Activated T-helper 9 cell treated with anti-CD3 and anti-CD28 coated beads, Interleukin-2, amount 50 U/mL, for 16 hours (primary cell): ENCODE measurements around the gene UGT1A5.
"Not testable (repeated sequence)": the region's sequence is repeated elsewhere in the genome, so short reads cannot be mapped to it uniquely, and the experiment has no call there.

ENCODE experiments used
- DNase-seq: peaks from one replicate; pipeline ENCODE4 v3.0.0-alpha.2; 2020; ENCODE audit warnings: low read depth

The UGT1A5 gene

DNA sequence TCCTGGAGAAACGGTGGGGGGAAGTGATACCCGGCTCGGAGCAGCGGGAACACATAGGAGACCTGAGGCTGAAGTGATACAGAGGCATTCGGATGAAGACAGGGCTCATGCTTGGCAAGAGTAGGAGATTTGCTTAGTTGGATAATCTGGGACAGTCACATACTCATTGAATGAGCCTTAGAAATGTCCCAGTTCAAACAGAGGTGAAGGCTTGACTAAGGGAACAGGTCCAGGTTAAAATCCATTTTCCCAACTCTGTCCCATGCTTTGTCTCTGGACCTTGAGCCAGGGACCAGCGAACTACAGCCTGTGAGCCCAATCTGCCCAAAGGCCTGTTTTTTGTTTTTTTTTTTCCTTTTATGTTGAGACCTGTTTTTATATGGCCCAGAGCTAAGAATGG is 18.7 kb upstream of the UGT1A5 start:
- no peak for DNase-seq

DNA sequence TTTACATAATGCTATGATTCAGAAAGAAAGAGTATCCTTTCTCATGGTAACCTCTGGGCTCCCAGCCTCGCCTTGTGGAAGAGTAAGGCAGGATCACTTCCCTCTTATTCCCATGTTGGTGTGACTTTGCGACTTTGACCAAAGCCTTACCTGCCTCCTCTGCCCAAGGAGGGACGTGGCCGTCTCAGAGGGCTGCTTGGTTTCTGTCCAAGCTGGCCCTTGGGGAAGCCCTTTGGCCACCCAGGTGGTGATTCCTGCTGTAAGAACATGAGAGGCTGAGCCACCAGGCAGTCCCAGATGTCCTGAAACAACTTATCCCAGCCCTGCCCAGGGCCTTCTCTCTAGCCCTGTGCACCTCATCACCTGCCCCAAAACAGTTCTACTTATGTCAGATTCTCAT is 14.0 kb upstream of the UGT1A5 start:
- no peak for DNase-seq

DNA sequence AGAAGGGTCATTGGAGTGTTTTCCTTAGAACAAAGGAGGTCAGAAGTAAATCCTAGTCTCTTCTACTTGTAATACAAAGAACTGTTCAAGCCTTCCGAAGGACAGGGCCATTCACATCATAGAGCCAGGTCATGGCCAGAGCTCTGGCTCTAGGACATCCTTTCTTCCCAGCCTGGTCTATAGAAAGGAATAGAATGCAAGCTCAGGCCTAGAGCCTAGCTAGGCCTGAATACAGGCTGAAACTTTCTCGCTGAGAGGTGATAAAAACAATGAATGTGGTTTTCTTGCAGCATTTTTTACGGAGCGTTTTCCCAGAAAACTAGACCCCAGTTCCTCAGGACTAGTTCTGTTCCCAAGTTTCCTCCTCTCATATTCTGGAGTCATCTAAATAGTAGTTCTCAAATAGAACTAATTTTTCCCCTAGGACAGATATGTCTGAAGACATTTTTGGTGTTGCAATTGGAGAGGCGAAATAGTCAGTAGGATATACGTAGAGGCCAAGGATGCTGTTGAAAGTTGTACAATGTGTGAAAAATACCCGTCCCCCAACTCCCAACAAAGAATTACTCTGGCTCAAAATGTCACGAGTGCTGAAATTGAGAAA is 13.2 kb upstream of the UGT1A5 start:
- no peak for DNase-seq

DNA sequence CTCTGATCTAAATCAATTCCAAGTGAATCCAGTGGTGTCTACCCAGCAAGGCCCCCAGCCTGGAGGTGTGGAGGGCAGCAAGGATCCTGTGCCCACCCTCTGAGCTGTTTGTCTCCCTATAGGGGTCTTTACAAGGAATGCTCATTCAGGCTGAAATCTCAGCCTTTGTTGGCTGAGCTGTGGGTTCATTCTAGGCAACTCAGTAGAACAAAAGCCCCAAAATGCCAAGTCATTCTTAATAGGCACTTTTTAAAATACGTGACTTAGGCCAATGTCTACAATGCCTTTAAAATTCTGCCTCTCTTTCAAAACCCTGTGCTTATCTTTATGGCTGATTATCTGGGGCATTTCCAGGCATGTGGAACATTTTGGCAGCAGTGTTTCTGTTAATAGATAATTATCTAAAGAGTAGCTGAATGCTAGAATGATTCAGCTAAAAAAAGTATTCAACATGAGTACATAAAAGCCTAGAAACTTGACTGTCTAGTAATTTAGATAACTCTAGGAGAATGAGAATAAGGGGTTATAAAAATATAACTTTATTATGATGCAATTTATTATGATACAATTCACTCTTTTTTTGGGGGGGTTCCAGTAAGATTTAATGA is 12.6 kb upstream of the UGT1A5 start:
- DNase-seq, result no peak

DNA sequence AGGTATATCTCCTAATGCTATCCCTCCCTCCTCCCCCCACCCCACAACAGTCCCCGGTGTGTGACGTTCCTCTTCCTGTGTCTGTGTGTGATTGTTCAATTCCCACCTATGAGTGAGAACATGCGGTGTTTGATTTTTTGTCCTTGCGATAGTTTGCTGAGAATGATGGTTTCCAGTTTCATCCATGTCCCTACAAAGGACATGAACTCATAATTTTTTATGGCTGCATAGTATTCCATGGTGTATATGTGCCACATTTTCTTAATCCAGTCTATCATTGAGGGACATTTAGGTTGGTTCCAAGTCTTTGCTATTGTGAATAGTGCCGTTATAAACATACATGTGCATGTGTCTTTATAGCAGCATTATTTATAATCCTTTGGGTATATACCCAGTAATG is 11.9 kb upstream of the UGT1A5 start:
- not testable (repeated sequence) for DNase-seq

DNA sequence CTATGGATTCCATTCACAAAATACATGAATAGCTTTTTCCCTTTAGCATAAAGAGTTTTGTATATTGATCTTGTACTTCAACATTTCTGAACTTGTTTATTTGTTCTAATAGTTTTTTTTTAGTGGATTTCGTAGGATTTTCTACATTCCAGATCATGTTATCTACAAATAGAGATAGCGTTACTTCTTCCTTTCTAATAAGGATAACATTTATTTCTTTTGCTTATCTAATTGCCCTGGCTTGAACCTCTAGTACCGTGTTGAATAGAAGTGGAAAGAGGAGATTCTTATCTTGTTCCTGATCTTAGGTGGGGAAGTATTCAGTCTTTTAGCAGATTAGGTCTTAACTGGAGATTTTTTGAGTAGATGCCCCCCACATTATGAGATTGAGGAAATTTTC is 10.5 kb upstream of the UGT1A5 start:
- DNase-seq, result no peak

DNA sequence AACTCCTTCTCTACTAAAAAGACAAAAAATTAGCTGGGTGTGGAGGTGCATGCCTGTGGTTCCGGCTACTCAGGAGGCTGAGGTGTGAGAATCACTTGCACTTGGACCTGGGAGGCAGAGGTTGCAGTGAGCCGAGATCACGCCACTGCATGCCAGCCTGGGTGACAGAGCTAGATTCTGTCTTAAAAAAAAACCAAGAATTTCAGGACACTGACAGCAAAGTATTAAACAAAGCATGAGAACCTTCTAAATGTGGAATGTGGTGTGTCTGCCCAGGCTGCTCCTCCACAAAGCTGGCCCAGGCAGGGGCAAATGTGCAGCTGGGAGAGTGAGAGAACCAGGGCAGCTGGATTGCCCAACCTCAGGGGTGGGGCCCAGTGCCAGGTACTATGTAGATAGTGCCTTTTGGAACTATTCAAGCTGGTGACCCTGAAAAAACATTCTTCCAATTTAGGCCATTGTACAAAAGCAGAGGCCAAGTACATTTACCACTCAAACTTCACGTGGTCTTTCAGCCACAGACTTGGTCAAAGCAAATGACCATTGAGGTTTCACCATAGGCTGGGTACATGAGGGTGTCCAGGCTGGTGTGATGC is 6.7 kb upstream of the UGT1A5 start:
- no peak for DNase-seq

DNA sequence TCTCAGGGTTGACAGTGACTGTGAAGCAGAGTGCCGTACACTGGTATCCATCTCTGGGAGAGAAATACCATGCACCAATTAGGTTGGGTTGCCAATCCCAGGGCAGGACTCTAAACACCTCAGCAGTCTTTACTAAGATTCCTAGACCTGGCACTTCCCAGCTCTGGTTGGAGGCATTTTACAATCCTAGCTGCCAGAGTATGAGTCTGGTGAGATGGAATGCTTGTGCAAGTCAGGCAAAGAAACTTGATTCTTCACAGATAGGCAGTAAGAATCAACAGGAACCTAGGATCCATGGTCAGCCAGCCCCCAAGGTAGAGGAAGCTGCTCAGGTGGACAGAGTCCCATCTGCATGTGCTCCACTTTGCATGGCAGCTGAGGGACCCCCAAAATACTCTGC is 6.0 kb upstream of the UGT1A5 start:
- no peak for DNase-seq

DNA sequence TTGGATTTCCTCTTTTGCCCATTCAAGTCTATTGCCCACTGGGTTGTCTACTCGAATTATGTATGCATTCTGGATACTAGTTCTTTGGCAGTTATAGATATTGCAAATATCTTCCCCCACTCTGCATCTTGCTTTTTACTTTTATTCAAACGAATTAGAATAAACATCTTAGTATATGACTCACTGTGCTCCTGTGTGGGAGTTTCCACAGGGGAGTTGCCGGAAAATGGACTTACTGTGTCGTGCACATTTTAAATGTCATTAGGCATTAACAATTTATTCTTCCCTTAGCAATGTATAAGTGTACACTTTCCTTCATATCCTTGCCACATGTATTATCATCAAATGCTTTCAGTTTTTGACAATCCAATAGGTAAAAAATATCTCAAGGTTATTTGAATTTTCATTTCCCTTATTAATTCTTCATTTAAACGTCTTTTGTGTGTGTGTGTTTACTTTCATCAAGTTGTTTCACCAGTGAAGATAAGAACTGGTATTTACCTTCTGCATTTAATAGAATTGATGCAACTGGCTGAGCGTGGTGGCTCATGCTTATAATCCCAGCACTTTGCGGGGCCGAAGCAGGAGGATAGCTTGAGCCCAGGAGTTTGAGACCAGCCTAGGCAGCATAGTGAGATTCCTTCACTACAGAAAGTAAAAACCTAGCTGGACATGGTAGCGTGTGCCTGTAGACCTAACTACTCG is 4.6 kb upstream of the UGT1A5 start:
- no peak for DNase-seq

DNA sequence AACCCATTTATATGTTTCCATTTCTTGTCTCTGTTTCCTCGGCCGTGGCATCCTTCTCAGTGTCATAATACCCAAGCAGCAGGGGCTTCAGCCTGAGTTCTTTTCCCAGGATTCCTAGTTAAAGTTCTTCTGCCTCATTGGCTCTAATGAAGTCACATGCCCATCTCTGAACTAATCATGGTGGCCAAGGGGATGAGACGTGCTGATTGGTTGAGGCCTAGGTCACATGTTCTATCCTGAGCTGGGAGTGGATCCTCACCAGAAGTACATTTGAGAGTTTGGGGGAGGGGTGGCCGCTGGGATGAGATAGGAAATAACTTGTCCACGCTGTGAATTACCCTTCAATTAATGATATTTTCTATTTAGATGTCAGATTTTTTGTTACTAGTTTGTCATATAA is 3.8 kb upstream of the UGT1A5 start:
- DNase-seq, result no peak

DNA sequence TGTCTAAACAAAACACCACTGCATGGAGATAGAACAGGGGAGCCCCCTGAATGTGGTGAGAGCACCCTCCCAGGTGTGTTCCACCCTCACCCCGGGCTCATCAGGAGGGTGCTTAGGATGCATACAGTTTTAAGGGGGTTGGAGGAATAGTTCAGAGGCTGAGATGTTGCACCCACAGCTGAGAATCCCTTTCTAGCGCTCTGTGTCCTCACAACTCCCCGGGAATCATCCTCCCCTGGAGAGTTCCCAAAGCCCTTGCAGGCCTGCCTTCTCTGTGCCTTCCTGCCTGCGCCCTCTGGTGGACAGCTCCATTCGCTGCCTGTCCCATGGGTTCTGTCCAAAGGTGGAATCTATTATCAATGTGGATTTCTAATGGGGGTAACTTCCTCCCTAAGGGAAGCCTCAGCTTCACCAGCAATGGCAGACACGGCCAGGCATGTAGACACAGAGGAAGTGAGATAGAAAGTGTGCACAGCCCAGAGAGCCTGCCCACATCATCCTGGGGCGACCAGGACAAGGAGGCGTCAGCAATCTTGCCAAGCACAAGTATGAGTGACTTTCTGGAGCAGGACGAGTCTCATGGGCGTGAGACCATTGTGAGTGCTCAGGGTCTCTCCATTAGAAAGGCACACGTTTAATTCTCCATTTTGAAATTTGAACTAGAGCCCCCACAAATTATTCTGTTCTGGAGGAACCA is 1.2 kb upstream of the UGT1A5 start:
- peak; percentile 40 for DNase-seq

DNA sequence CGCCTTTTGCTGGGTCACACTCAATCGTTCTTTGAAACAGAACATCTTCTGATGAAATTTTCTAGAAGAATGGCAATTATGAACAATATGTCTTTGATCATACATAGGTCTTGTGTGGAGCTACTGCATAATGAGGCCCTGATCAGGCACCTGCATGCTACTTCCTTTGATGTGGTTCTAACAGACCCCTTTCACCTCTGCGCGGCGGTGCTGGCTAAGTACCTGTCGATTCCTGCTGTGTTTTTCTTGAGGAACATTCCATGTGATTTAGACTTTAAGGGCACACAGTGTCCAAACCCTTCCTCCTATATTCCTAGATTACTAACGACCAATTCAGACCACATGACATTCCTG is 532 bp downstream of the UGT1A5 start:
- DNase-seq, result no peak

DNA sequence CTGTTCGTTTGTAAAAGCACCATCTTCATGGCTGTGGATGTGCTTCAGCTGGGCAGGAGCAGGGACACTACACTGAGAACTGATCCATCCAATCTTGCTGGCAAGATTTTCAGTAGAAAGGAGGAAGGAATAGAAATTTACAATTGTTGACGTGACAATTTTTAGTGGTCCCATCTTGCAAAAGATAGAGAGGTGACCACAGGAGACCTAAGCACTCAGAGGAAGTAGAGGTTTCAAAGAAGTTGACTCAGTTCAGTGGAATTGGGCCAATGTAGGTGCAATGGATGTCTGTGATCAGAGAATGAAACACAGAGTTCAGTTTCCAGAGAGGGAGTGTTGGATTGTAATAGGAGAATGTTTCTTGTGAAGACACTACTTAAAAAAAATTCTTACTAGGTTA is 1.4 kb downstream of the UGT1A5 start:
- DNase-seq, result no peak

DNA sequence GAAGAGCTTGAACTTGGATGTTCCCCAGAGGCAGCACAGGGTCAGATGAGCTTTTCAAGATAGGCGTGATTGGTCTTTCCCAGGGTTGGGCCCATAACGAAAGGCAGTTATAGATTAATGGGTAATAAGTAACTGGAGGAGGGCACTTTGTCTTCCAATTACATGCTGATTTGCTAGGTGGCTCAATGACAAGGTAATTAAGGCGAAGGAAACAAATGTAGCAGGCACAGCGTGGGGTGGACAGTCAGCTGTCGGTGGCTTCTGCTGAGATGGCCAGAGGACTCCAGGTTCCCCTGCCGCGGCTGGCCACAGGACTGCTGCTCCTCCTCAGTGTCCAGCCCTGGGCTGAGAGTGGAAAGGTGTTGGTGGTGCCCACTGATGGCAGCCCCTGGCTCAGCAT is 5.8 kb downstream of the UGT1A5 start, which contains the start of gene UGT1A4:
Gene UGT1A4, plus strand, starts transcription at position 185 of the 400 bp plus-strand sequence. Its CDS starts 85 bp downstream, at position 270.
- DNase-seq, result no peak

DNA sequence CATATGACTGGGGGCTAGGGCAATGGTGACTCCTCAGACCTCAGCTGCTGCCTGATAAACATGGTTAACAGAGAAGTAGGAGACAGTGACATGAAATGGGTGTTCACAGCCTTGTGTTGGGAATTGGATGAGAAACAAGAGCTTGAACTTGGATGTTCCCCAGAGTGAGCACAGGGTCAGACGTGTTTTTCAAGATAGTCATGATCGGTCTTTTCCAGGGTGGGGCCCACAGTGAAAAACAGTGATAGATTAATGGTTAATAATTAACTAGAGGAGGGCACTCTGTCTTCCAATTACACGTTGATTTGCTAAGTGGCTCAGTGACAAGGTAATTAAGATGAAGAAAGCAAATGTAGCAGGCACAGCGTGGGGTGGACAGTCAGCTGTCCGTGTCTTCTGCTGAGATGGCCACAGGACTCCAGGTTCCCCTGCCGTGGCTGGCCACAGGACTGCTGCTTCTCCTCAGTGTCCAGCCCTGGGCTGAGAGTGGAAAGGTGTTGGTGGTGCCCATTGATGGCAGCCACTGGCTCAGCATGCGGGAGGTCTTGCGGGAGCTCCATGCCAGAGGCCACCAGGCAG is 16.1 kb downstream of the UGT1A5 start, which contains the start of gene UGT1A3:
Gene UGT1A3, plus strand, starts transcription at position 320 of the 579 bp plus-strand sequence. Its CDS starts 85 bp downstream, at position 405.
- no peak for DNase-seq

DNA sequence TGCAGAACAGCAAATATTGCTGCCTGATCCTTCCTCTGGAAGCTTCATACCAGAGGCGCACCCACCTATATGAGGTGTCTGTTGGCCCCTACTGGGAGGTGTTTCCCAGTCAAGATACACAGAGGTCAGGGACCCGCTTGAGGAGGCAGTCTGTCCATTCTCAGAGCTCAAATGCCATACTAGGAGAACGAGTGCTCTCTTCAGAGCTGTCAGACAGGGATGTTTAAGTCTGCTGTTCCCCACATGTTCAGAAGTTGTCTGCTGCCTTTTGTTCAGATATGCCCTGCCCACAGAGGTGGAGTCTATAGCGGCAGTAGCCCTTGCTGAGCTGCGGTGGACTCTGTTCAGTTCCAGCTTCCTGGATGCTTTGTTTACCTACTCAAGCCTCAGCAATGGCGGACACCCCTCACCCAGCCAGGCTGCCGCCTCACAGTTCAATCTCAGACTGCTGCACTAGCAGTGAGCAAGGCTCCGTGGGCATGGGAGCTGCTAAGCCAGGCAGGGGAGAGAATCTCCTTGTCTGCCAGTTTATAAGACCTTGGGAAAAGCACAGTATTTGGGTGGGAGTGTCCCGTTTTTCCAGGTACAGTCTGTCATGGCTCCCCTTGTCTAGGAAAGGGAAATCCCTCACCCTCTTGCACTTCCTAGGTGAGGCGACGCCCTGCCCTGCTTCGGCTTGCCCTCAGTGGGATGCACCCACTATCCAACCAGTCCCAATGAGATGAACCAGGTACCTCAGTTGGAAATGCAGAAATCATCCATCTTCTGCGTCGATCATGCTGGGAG is 24.4 kb downstream of the UGT1A5 start:
- not testable (repeated sequence) for DNase-seq

DNA sequence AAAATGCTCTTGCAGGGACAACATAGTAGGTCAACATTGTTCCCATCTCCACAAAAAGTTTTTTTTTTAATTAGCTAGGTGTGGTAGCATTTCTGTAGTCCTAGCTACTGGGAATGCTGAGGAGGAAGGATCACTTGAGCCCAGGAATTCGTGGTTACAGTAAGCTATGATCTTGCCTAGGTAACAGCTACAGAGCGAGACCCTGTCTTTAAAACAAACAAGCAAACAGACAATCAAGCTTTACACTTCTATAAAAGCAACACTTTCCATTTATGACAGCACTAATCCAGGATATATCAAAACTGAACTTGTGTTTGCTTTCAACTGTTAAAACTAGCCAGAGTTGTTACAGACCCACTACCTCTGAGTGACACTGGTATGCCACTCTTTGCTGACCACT is 28.2 kb downstream of the UGT1A5 start:
- no peak for DNase-seq

DNA sequence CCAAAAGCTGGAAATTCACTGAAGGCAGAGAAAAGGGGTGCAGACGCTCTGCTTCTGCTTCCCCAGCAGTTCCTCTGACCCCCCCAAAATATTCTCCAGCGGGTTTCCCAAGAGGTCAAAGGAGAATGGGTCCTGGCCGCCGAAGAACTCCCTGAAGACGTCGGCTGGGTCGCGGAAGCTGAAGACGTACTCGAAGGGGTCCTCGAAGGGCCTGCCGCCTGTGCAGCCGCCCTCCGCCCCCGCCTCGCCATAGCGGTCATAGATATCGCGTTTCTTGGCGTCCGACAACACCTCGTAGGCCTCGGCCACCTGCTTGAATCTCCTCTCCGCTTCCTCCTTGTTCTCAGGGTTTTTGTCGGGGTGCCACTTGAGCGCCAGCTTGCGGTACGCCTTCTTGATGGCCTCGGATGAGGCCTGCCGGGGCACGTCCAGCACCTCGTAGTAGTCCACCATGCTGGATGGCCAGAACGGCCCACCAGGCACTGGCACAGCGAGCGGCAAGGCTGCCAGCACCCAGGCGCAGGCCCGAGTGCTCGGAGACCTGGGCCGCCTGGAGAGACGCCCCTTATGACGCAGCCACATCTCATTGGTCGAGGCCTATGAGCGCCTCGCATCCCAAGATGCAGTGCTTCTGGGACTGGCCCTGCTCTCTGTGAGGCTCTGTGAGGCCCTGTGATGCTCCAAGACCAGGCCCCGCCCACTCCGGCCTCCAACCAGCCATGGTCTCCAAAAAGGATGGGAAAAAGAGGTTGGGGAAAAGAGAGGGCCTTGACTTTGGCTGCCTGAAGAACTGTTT is 31.0 kb downstream of the UGT1A5 start:
- DNase-seq, result no peak

DNA sequence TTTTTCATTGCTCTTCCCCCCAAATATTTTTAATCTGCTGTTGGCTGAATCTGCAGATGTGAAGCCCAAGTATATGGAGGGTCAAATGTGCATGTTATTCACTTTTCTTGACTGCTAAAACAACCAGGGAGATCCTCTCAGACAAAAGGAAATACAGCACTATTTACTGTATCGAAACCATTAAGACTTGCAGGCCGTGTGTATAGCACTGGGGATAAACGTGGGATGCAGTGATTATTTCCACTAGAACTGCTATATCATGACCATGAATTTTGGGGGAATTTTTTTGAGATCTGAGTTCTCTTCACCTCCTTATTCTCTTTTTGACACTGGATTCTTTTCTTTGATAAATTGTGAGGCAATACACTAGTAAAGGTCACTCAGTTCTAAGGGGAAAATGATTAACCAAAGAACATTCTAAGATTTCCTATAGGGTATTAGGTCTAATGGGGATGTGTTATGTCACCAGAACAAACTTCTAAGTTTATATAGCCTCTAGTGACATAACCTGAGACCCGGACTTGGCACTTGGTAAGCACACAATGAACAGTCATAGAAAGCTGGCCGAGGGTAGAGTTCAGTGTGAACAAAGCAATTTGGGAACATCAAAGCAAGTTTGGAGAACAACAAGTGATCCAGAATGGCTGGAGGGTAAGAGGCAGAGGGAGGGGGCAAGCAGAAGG is 32.5 kb downstream of the UGT1A5 start:
- no peak for DNase-seq

DNA sequence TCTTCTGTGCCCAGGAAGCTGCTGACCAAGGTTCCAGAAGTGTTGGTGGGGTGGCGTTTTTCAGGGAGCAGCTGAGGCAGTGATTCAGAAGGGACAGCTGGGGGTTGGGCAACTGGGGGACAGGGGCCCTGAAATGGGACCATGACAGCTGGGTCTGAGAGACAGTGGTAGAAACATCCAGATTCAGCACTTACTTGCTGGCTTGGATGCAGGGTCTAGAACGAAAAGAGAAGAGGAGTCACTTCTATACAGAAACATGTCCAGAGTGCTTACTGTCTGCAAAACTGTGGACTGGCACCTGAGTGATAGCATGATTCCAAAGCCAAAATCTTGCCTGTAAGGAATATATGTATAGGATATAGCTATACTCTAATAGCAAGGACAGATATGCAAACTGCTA is 33.1 kb downstream of the UGT1A5 start:
- DNase-seq, result not testable (repeated sequence)
